ENCODE measurements around the gene SGCE.

Gene SGCE

GRCh38 chr7:94565247-94565894, 90.6 kb downstream of the SGCE start:
- no peak for DNase-seq

GRCh38 chr7:94562525-94562924, 93.4 kb downstream of the SGCE start:
- DNase-seq, result no peak

- DNase-seq, result no peak
Measured at GRCh38 chr7:94561841-94562514, 94.0 kb downstream of the SGCE start.

GRCh38 chr7:94559972-94560371, 96.0 kb downstream of the SGCE start:
- no peak for DNase-seq

GRCh38 chr7:94557215-94557614, 98.7 kb downstream of the SGCE start:
- DNase-seq, result no peak

- DNase-seq, result no peak
Measured at GRCh38 chr7:94556028-94556427, 99.9 kb downstream of the SGCE start.

GRCh38 chr7:94547126-94547525, 108.8 kb downstream of the SGCE start:
- no peak for DNase-seq

GRCh38 chr7:94540428-94540827, 115.5 kb downstream of the SGCE start:
- no peak for DNase-seq

Measured in hematopoietic multipotent progenitor cell treated with erythropoietin and hydrocortisone succinate and interleukin-3 and kit ligand, for 8 days (in vitro differentiated cells).